ENCODE measurements around the gene EIF4EBP3. TPM values are rescaled to one million over a fixed set of nuclear protein-coding genes. Genes with fewer than 3 reads are reported as not detected.

Gene EIF4EBP3
- total RNA-seq, 1 donor from 2014 or later = 2.8 TPM

- DNase-seq (ENCODE audit: low read depth) = no peak
- TF ChIP-seq CTCF (conservative IDR thresholded peaks at IDR 0.05; ENCODE audit: low read depth, low read length) = no peak
These were observed 20.4 kb downstream of the EIF4EBP3 start for GRCh38 chr5:140567871-140568270.

GRCh38 chr5:140568443-140569063 is 21.1 kb downstream of the EIF4EBP3 start:
- DNase-seq (ENCODE audit: low read depth) = no peak
- no peak for TF ChIP-seq CTCF (conservative IDR thresholded peaks at IDR 0.05; ENCODE audit: low read depth, low read length)
- H3K4me3 ChIP-seq (ENCODE audit: low read depth, low read length) = no peak overlapping the region

More at GRCh38 chr5:140567871-140568270, 20.4 kb downstream of the EIF4EBP3 start:
- H3K4me3 ChIP-seq (ENCODE audit: low read depth, low read length) = no peak overlapping the region

- H3K4me3 ChIP-seq (ENCODE audit: low read depth, low read length) = no peak overlapping the region
- DNase-seq (ENCODE audit: low read depth) = no peak
- no peak for TF ChIP-seq CTCF (conservative IDR thresholded peaks at IDR 0.05; ENCODE audit: low read depth, low read length)
These were observed 21.7 kb downstream of the EIF4EBP3 start for GRCh38 chr5:140569197-140569596.

DNA sequence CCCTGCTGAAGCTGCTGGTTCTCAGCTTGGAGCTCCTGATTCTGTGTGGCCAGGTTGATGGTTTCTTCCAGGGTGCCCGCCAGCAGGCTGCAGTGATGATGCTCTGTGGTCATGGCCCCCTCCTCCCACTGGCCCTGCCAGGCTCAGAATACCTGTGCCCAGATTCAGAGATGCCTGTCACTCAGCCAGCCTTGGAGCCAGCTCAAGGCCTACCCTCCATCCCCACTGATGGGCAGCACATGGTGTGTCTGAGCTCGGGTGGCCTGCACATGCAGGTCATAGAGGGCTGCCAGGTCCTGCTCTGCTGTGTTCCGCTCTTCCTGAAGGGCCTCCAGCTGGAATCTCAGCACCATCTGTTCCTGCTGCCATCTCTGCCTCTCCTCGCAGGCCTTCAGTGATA is 22.6 kb downstream of the EIF4EBP3 start:
- H3K4me3 ChIP-seq (ENCODE audit: low read depth, low read length) = no peak overlapping the region
- no peak for TF ChIP-seq CTCF (conservative IDR thresholded peaks at IDR 0.05; ENCODE audit: low read depth, low read length)
- no peak for DNase-seq (ENCODE audit: low read depth)

DNA sequence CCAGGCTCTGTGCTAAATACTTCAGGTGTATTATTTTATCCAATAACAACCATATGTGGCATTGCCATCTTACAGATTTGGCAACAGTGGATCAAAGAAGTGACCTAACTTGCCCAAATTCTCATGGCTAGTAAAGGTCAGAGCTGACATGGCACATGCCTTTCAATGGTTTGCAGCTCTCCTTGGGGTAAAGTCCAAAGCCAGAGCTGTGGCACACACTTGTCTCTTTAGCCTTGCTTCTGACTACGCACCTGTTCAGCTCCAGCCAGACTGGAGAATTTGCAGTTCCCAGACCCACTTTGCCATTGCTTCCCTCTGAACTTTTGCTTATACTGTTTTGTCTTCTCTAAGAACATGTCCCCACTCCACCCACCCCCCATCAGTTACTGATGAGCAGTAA is 23.0 kb downstream of the EIF4EBP3 start:
- H3K4me3 ChIP-seq (ENCODE audit: low read depth, low read length) = no peak overlapping the region
- no peak for DNase-seq (ENCODE audit: low read depth)
- TF ChIP-seq CTCF (conservative IDR thresholded peaks at IDR 0.05; ENCODE audit: low read depth, low read length) = no peak

DNA sequence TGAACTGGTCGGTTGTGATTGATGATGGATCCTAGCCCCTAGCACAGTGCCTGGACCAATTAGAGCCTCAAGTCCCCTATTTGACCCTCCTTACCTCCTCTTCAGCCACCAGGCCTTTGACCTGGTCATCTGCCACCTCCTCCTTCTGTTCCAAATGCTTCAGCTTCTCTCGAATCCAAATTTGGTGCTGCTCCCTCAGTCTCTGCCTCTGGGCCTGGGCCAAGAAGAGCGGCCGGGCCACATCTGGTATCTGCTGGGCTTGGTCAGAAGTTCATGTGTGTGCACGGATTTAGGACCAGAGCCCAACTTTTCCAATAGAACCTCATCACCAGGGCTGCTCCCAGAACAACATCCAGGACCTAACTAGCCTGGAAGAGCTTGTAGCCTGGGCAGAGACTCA is 23.6 kb downstream of the EIF4EBP3 start:
- DNase-seq (ENCODE audit: low read depth) = no peak
- no peak for TF ChIP-seq CTCF (conservative IDR thresholded peaks at IDR 0.05; ENCODE audit: low read depth, low read length)
- no peak overlapping the region for H3K4me3 ChIP-seq (ENCODE audit: low read depth, low read length)

DNA sequence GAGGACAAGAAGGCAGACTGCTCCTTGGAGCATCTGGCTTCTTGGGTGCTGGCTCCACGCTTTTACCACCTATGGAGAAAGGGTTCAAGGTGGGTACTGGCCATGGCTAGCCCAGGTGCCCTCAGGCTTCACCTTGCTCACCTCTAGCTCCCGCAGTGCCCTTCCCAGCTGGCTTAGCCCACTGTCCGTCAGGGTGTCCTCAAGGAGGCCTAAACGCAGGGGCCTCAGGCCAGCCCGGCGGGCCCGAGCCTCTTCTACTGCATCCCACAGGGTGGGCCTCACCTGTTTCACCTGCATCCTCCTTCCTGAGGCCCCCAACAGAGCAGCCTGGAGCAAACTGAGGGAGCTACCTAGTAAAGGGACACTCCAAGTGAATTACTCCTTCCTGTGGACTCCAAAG is 26.2 kb downstream of the EIF4EBP3 start:
- DNase-seq (ENCODE audit: low read depth) = no peak
- H3K4me3 ChIP-seq (ENCODE audit: low read depth, low read length) = no peak overlapping the region
- TF ChIP-seq CTCF (conservative IDR thresholded peaks at IDR 0.05; ENCODE audit: low read depth, low read length) = no peak

Data from epithelial cell of proximal tubule (primary cell).